CD8-positive, alpha-beta memory T cell (primary cell): ENCODE results near the gene NCOA3. TPM values are rescaled to one million over a fixed set of nuclear protein-coding genes. Genes with fewer than 3 reads are reported as not detected.

Experiments
- CTCF ChIA-PET: fragments of 350-600 bp; sonication (Branson Sonifier 250); formaldehyde crosslinking; loops from one replicate; lab custom pipeline; 2021; ENCODE audit warnings: antibody characterized with exemption; lab: Charles Lee
- POLR2A ChIA-PET: fragments of 350-600 bp; sonication (Branson Sonifier 250); formaldehyde crosslinking; loops from one replicate; lab custom pipeline; 2021; ENCODE audit warnings: antibody characterized with exemption; lab: Charles Lee
- DNase-seq, 5 donors: peaks; one replicate each; pipeline versions ENCODE4 v3.0.0 to v3.0.0-alpha.2; 2020 to 2022; ENCODE audit warnings: mixed read lengths in 1 of 5
- H3K27ac ChIP-seq: one replicate; pipeline ENCODE4 v1.7.0; 2013; ENCODE audit warnings: low read depth, mild to moderate bottlenecking, low read length, moderate library complexity
- H3K27me3 ChIP-seq: 2 replicates; pipeline ENCODE4 v1.7.0; 2013; ENCODE audit warnings: low read length, mild to moderate bottlenecking; ENCODE audit not compliant: insufficient read depth, poor library complexity, severe bottlenecking
- H3K36me3 ChIP-seq: 2 replicates; pipeline ENCODE4 v1.7.0; 2013; ENCODE audit warnings: mild to moderate bottlenecking, low read length, moderate library complexity; ENCODE audit not compliant: insufficient read depth
- H3K4me1 ChIP-seq: 2 replicates; pipeline ENCODE4 v1.7.0; 2013; ENCODE audit warnings: mild to moderate bottlenecking, low read length, moderate library complexity; ENCODE audit not compliant: insufficient read depth
- H3K4me3 ChIP-seq: 2 replicates; pipeline ENCODE4 v1.7.0; 2013; ENCODE audit warnings: mild to moderate bottlenecking, low read length
- H3K9me3 ChIP-seq: 2 replicates; pipeline ENCODE4 v1.7.0; 2013; ENCODE audit warnings: mild to moderate bottlenecking, low read length
- H3K27ac Mint-ChIP-seq, 8 donors: one replicate each; pipeline ENCODE4 v1.8.0; 2020 to 2021; ENCODE audit warnings: mixed read lengths in 8 of 8, mild to moderate bottlenecking in 6 of 8, inconsistent platforms in 3 of 8, moderate library complexity in 3 of 8
- H3K27me3 Mint-ChIP-seq, 2 donors: one replicate each; pipeline ENCODE4 v1.8.0; 2020 to 2021; ENCODE audit warnings: mixed read lengths in 2 of 2, mild to moderate bottlenecking in 1 of 2, moderate library complexity in 1 of 2
- H3K36me3 Mint-ChIP-seq, 3 donors: one replicate each; pipeline ENCODE4 v1.8.0; 2020 to 2021; ENCODE audit warnings: mixed read lengths in 3 of 3, inconsistent platforms in 1 of 3, mild to moderate bottlenecking in 1 of 3
- H3K4me1 Mint-ChIP-seq, 3 donors: one replicate each; pipeline ENCODE4 v1.8.0; 2020 to 2021; ENCODE audit warnings: mixed read lengths in 3 of 3, inconsistent platforms in 1 of 3, mild to moderate bottlenecking in 1 of 3
- H3K4me3 Mint-ChIP-seq, 7 donors: one replicate each; pipeline ENCODE4 v1.8.0; 2020 to 2021; ENCODE audit warnings: mixed read lengths in 7 of 7, mild to moderate bottlenecking in 6 of 7, moderate library complexity in 4 of 7, inconsistent platforms in 2 of 7
- H3K9me3 Mint-ChIP-seq, 5 donors: one replicate each; pipeline ENCODE4 v1.8.0; 2020 to 2022; ENCODE audit warnings: mixed read lengths in 5 of 5, mild to moderate bottlenecking in 3 of 5, moderate library complexity in 2 of 5, inconsistent platforms in 1 of 5
- polyA plus RNA-seq: library from polyadenylated mRNA; unstranded; fragments of 300-500 nt; fragmentation: Illumina TruSeq; gene quantifications from one replicate; pipeline ENCODE4 v1.2.3, GENCODE V29; 2021
- total RNA-seq, 2 experiments: library from RNA; stranded (reverse); gene quantifications; one replicate each; pipeline ENCODE4 v1.2.3, GENCODE V29; 2021

NCOA3 gene
- total and polyA plus RNA-seq, 3 experiments from 2014 or later: 23.8 to 93.8 (median 92.4) TPM

DNA sequence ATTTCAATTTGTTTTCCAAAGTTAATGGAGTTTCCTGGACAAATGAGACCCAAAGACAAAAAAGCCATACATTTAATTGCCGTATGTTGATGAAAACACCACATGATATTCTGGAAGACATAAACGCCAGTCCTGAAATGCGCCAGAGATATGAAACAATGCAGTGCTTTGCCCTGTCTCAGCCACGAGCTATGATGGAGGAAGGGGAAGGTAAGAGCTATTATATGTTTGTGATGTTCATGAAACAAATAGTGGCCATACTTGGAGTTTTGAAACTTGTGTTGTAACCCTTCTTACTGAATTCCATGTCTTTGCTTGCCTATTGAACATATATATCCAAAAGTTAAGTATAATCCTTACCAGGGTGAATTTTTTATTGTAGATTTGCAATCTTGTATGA lies 125.9 kb downstream of the NCOA3 start:
- Histone ChIP-seq H3K36me3 (peaks cover 34% of the 10 kb centered on the region), H3K4me3 (no peak overlapping the region), H3K27ac (no peak overlapping the region), H3K4me1 (no peaks in the 10 kb centered on the region), H3K27me3 (no peaks in the 10 kb centered on the region), H3K9me3 (no peaks in the 10 kb centered on the region)
- Mint-ChIP-seq H3K27ac (peak overlapping the region in 2 of 8 donors; percentile 2 to 50), H3K36me3 (peaks cover 2 to 88% (median 15%) of the 10 kb centered on the region in 3 donors), H3K27me3 (no peaks in the 10 kb centered on the region), H3K4me3 (no peak overlapping the region), H3K9me3 (no peaks in the 10 kb centered on the region), H3K4me1 (peaks cover 2 to 9% (median 9%) of the 10 kb centered on the region in 3 donors)
- POLR2A ChIA-PET: no interaction called here
- no peak for DNase-seq
- CTCF ChIA-PET: interaction anchor here (0.6 kb wide), 1 partner anchor 42 kb away, joined by 3 read pairs; no protein-coding TSS in a partner anchor

DNA sequence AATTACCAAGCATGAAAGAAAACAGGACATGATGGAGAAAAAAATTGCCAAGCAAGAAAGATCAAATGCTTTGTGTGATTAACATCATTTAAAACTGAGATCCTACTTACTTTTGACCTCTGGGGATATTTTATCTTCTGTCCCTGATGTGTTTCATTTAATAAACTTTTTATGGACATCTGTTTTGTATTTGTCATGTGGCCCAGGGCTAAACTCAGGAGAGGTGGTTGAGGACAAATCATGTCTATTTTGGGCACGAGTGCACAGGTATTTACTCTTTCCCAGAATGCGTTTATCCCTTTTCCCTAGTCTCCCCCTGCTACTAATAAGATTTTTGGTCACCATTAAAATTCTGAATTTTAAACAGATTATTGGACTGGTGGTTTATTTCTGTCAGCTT lies 128.2 kb downstream of the NCOA3 start:
- no peaks in the 10 kb centered on the region for H3K9me3 Mint-ChIP-seq
- no peak overlapping the region for H3K4me3 ChIP-seq
- no peak overlapping the region for H3K4me3 Mint-ChIP-seq
- H3K4me1 Mint-ChIP-seq: peaks cover 4 to 9% (median 6%) of the 10 kb centered on the region in 3 donors
- peaks cover 0 to 90% (median 22%) of the 10 kb centered on the region in 3 donors for H3K36me3 Mint-ChIP-seq
- H3K27me3 Mint-ChIP-seq: no peaks in the 10 kb centered on the region
- H3K27ac ChIP-seq: no peak overlapping the region
- H3K27ac Mint-ChIP-seq: no peak overlapping the region
- DNase-seq: no peak
- H3K9me3 ChIP-seq: no peaks in the 10 kb centered on the region
- no peaks in the 10 kb centered on the region for H3K27me3 ChIP-seq
- H3K36me3 ChIP-seq: peaks cover 39% of the 10 kb centered on the region
- CTCF ChIA-PET: no interaction called here
- H3K4me1 ChIP-seq: no peaks in the 10 kb centered on the region
- POLR2A ChIA-PET: no interaction called here

DNA sequence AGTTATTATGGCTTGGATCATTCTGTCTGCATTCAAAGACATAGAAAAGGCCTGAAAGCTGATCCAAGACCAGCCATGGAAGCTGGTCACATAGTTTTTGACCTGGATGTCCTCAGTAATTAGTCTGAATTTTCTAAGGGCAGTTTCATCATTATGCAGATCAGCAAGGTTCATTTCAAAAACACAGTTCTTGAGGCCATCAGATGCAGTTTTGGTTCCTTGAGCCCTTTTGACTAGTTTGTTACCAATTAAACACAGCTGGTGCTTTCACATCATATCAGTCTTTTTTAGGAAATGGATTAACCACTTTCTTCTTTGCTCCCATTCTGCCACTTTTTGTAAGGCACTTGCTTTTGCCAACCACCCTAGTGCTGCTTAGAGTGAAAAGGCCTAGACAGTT lies 129.4 kb downstream of the NCOA3 start:
- H3K27me3 Mint-ChIP-seq: no peaks in the 10 kb centered on the region
- peaks cover 4 to 6% (median 4%) of the 10 kb centered on the region in 3 donors for H3K4me1 Mint-ChIP-seq
- H3K4me3 Mint-ChIP-seq: no peak overlapping the region
- no peak overlapping the region for H3K27ac Mint-ChIP-seq
- H3K4me3 ChIP-seq: no peak overlapping the region
- no peaks in the 10 kb centered on the region for H3K4me1 ChIP-seq
- H3K9me3 ChIP-seq: no peaks in the 10 kb centered on the region
- no peak for DNase-seq
- H3K36me3 ChIP-seq: peaks cover 39% of the 10 kb centered on the region
- H3K27ac ChIP-seq: no peak overlapping the region
- H3K9me3 Mint-ChIP-seq: no peaks in the 10 kb centered on the region
- H3K27me3 ChIP-seq: no peaks in the 10 kb centered on the region
- ChIA-PET POLR2A (no interaction called here), CTCF (no interaction called here)
- H3K36me3 Mint-ChIP-seq: peaks cover 0 to 88% (median 29%) of the 10 kb centered on the region in 3 donors

DNA sequence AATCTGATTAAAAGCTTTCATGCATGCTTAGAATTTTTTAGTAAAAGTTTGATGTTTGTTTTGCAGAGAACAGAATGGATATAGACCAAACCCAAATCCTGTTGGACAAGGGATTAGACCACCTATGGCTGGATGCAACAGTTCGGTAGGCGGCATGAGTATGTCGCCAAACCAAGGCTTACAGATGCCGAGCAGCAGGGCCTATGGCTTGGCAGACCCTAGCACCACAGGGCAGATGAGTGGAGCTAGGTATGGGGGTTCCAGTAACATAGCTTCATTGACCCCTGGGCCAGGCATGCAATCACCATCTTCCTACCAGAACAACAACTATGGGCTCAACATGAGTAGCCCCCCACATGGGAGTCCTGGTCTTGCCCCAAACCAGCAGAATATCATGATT lies 133.6 kb downstream of the NCOA3 start:
- Mint-ChIP-seq H3K4me1 (peaks cover 0 to 6% (median 4%) of the 10 kb centered on the region in 3 donors), H3K27ac (peak overlapping the region in 1 of 8 donors; percentile 70), H3K36me3 (peaks cover 5 to 93% (median 32%) of the 10 kb centered on the region in 3 donors), H3K27me3 (no peaks in the 10 kb centered on the region), H3K4me3 (no peak overlapping the region), H3K9me3 (no peaks in the 10 kb centered on the region)
- DNase-seq: no peak
- no peaks in the 10 kb centered on the region for H3K27me3 ChIP-seq
- ChIA-PET POLR2A (no interaction called here), CTCF (no interaction called here)
- peaks cover 54% of the 10 kb centered on the region for H3K36me3 ChIP-seq
- H3K4me3 ChIP-seq: no peak overlapping the region
- no peaks in the 10 kb centered on the region for H3K9me3 ChIP-seq
- no peaks in the 10 kb centered on the region for H3K4me1 ChIP-seq
- no peak overlapping the region for H3K27ac ChIP-seq

DNA sequence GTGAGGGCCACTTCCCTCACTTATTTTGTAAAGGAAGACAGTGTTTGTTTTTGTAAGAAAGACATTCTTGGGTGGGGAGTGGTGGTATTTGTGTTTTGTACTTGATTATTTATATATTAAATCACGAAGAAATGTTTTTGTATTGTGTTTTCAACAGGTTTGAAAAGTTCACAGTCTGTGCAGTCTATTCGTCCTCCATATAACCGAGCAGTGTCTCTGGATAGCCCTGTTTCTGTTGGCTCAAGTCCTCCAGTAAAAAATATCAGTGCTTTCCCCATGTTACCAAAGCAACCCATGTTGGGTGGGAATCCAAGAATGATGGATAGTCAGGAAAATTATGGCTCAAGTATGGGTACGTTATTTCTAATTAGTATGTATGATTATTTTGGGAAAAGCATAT lies 137.2 kb downstream of the NCOA3 start:
- no peak for DNase-seq
- POLR2A ChIA-PET: no interaction called here
- Mint-ChIP-seq H3K27ac (no peak overlapping the region), H3K36me3 (peaks cover 14 to 90% (median 41%) of the 10 kb centered on the region in 3 donors), H3K9me3 (no peaks in the 10 kb centered on the region), H3K4me3 (no peak overlapping the region), H3K4me1 (peaks cover 0 to 4% (median 0%) of the 10 kb centered on the region in 3 donors), H3K27me3 (no peaks in the 10 kb centered on the region)
- Histone ChIP-seq H3K36me3 (peaks cover 63% of the 10 kb centered on the region), H3K27ac (no peak overlapping the region), H3K27me3 (no peaks in the 10 kb centered on the region), H3K9me3 (no peaks in the 10 kb centered on the region), H3K4me1 (no peaks in the 10 kb centered on the region), H3K4me3 (no peak overlapping the region)
- CTCF ChIA-PET: no interaction called here

DNA sequence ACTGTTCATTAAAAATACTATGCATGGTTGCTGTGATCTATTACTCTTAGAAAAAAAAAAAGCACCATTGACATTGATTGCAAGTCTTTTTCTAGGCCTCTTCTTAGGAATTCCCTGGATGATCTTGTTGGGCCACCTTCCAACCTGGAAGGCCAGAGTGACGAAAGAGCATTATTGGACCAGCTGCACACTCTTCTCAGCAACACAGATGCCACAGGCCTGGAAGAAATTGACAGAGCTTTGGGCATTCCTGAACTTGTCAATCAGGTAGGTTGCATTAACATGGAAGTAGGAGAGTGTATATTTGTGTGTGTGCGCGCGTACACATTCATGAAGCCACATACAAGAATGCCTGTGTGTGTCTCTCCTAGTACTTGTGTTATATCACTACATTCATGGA lies 140.4 kb downstream of the NCOA3 start:
- no peaks in the 10 kb centered on the region for H3K9me3 ChIP-seq
- no peaks in the 10 kb centered on the region for H3K27me3 ChIP-seq
- peaks cover 47% of the 10 kb centered on the region for H3K36me3 ChIP-seq
- Mint-ChIP-seq H3K4me3 (no peak overlapping the region), H3K36me3 (peaks cover 14 to 83% (median 35%) of the 10 kb centered on the region in 3 donors), H3K4me1 (peaks cover 0 to 8% (median 6%) of the 10 kb centered on the region in 3 donors), H3K27ac (no peak overlapping the region), H3K27me3 (no peaks in the 10 kb centered on the region), H3K9me3 (no peaks in the 10 kb centered on the region)
- H3K27ac ChIP-seq: no peak overlapping the region
- H3K4me1 ChIP-seq: no peaks in the 10 kb centered on the region
- CTCF ChIA-PET: no interaction called here
- no peak overlapping the region for H3K4me3 ChIP-seq
- DNase-seq: no peak
- POLR2A ChIA-PET: interaction anchor here (0.5 kb wide), 1 partner anchor 100 kb away, joined by 3 read pairs; no protein-coding TSS in a partner anchor

DNA sequence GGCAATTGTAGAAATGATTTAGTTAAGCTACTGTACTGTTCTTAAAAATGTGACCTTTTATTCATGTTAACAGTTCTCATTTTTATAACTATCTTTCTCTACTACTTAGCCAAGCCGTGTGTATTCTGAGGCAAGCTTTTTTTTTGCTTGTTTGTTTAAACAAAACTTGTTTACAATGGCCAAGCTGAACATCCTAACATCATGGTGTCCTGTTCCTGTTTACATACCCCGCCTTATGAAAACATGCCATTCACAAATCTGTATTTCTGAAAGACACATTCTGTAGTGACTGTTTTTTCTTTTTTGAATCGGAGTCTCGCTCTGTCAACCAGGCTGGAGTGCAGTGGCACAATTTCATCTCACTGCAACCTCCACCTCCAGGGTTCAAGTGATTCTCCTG lies 140.9 kb downstream of the NCOA3 start:
- POLR2A ChIA-PET: interaction anchor here (0.5 kb wide), 1 partner anchor 100 kb away, joined by 3 read pairs; no protein-coding TSS in a partner anchor
- no peak overlapping the region for H3K27ac Mint-ChIP-seq

DNA sequence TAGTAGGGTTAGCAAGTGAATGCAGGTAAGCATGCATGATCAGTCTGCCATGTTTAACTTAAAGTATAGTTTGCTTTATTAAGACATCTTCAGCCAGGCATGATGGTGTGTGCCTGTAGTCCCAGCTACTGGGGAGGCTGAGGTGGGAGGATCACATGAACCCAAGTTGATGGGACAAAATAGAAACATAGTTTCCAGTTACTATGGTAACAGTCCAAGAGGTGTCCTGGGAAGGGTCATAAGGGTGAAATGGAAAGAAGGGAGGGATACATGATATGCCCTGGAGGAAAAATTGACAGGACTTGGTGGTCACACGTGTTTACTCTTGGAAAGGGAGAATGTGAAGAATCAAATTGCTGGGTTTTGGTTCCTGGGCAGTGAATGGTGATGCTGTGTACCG lies 143.9 kb downstream of the NCOA3 start:
- Mint-ChIP-seq H3K4me1 (peaks cover 0 to 8% (median 6%) of the 10 kb centered on the region in 3 donors), H3K9me3 (no peaks in the 10 kb centered on the region), H3K27me3 (no peaks in the 10 kb centered on the region), H3K27ac (peak overlapping the region in 2 of 8 donors; percentile 44 to 52), H3K36me3 (peaks cover 12 to 78% (median 27%) of the 10 kb centered on the region in 3 donors), H3K4me3 (no peak overlapping the region)
- Histone ChIP-seq H3K4me3 (no peak overlapping the region), H3K27ac (no peak overlapping the region), H3K36me3 (peaks cover 44% of the 10 kb centered on the region), H3K4me1 (no peaks in the 10 kb centered on the region), H3K9me3 (no peaks in the 10 kb centered on the region), H3K27me3 (no peaks in the 10 kb centered on the region)
- CTCF ChIA-PET: no interaction called here
- DNase-seq: no peak
- POLR2A ChIA-PET: no interaction called here

More for the DNA sequence above, 140.9 kb downstream of the NCOA3 start:
- H3K27ac ChIP-seq: no peak overlapping the region
- H3K9me3 Mint-ChIP-seq: no peaks in the 10 kb centered on the region
- peaks cover 47% of the 10 kb centered on the region for H3K36me3 ChIP-seq
- no peak for DNase-seq
- CTCF ChIA-PET: no interaction called here
- H3K4me3 ChIP-seq: no peak overlapping the region
- no peaks in the 10 kb centered on the region for H3K27me3 ChIP-seq
- H3K4me1 ChIP-seq: no peaks in the 10 kb centered on the region
- no peak overlapping the region for H3K4me3 Mint-ChIP-seq
- H3K27me3 Mint-ChIP-seq: no peaks in the 10 kb centered on the region
- H3K9me3 ChIP-seq: no peaks in the 10 kb centered on the region
- H3K4me1 Mint-ChIP-seq: peaks cover 0 to 8% (median 6%) of the 10 kb centered on the region in 3 donors
- H3K36me3 Mint-ChIP-seq: peaks cover 14 to 83% (median 34%) of the 10 kb centered on the region in 3 donors
